Subcutaneous abdominal adipose tissue (tissue), 5 donors: Measurements from ENCODE around the gene PISD.
A peak's percentile ranks its signal among the peaks of the same experiment; 100 is the strongest.

Source experiments
- H3K27ac ChIP-seq: one replicate; pipeline ENCODE4 v1.7.0; 2013; ENCODE audit warnings: low read depth, mild to moderate bottlenecking, inconsistent platforms, low read length, moderate library complexity
- H3K27me3 ChIP-seq, 5 donors: one replicate each; pipeline ENCODE4 v1.7.0; 2013; ENCODE audit warnings: low read length in 5 of 5, inconsistent platforms in 1 of 5; ENCODE audit not compliant: control insufficient read depth in 5 of 5, insufficient read depth in 4 of 5
- H3K36me3 ChIP-seq, 5 donors: one replicate each; pipeline ENCODE4 v1.7.0; 2013; ENCODE audit warnings: low read length in 5 of 5; ENCODE audit not compliant: control insufficient read depth in 5 of 5, insufficient read depth in 5 of 5
- H3K4me1 ChIP-seq, 5 donors: one replicate each; pipeline ENCODE4 v1.7.0; 2013; ENCODE audit warnings: low read length in 5 of 5, mild to moderate bottlenecking in 3 of 5, moderate library complexity in 1 of 5; ENCODE audit not compliant: control insufficient read depth in 5 of 5, insufficient read depth in 5 of 5
- H3K4me3 ChIP-seq, 5 donors: one replicate each; pipeline ENCODE4 v1.7.0; 2013; ENCODE audit warnings: low read length in 5 of 5, low read depth in 1 of 5
- H3K9ac ChIP-seq, 5 donors: one replicate each; pipeline ENCODE4 v1.7.0; 2013; ENCODE audit warnings: low read length in 5 of 5, mild to moderate bottlenecking in 4 of 5, moderate library complexity in 3 of 5
- H3K9me3 ChIP-seq, 5 donors: one replicate each; pipeline ENCODE4 v1.7.0; 2013; ENCODE audit warnings: low read length in 5 of 5; ENCODE audit not compliant: control insufficient read depth in 5 of 5
- donor health status: healthy.
- donor health status: healthy.
- donor health status: healthy.
- donor health status: healthy.
- donor health status: healthy.

PISD gene

DNA sequence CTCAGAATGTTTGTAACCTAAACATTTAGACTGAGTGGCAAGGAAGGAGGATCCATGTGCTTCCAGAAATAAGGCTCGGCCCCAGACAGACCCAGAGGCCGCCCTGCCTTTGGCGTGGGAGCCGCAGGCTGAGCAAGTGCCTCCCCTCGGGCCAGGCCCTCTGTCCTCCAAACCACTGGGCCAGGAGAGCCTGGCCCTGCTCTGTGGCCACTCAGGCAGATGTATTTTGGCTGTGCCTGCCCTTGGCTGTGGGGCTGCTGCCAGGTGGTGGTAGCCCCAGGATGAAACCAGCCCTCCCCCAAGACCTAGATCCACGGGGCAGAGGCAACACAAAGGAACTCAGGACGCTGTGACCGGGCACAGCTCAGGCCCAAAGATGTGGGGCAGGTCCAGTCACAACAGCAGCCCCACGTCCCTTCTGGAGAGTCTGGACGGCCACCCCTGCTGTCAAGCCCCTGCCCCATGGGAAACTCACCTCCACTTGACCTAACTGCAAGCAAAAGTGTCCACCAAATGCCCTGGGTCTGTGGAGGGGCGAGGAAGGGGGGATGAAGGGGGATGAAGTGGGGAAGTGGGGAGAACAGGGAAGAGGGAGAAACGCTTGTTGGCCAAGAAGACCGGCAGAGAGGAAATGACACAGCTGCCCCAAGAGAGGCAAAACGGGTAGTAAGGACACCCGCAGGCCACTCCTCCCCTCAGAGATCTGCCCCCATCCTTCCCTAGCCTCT, 24.0 kb downstream of the PISD start:
- H3K27ac ChIP-seq: peak overlapping the region; percentile 96
- H3K36me3 ChIP-seq: peaks cover 0 to 3% (median 0%) of the 10 kb centered on the region in 5 donors
- peak overlapping the region; percentile 43 to 66 (median 49) for H3K4me3 ChIP-seq
- H3K9me3 ChIP-seq: no peaks in the 10 kb centered on the region
- H3K4me1 ChIP-seq: peaks cover 4 to 43% (median 28%) of the 10 kb centered on the region in 5 donors
- H3K27me3 ChIP-seq: no peaks in the 10 kb centered on the region
- H3K9ac ChIP-seq: peak overlapping the region; percentile 53 to 75 (median 70)

DNA sequence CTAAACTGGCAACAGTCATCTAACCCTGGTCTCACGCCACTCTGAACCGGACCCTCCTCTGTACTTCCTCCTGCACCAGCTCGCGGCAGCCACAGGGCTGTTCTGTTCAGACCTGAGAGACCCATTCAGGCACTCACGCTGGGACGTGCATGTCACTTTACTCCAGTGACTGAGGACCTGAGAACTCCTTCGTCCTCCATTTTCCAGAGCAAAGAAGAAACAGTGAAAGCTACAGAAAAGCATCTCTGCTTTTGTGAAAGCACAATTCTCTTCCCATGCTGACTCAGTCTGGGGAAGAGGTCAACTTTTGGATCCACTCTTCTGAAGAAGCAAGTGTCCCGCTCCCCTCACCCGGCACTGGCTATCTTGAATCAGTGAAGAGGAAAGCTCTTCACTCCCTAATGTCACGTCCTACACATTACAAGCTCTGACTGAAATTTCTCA, 24.5 kb downstream of the PISD start:
- peak overlapping the region; percentile 43 to 66 (median 49) for H3K4me3 ChIP-seq
- peak overlapping the region; percentile 53 to 75 (median 70) for H3K9ac ChIP-seq
- peaks cover 0 to 4% (median 0%) of the 10 kb centered on the region in 5 donors for H3K36me3 ChIP-seq
- peaks cover 4 to 44% (median 30%) of the 10 kb centered on the region in 5 donors for H3K4me1 ChIP-seq
- H3K27ac ChIP-seq: peak overlapping the region; percentile 96
- no peaks in the 10 kb centered on the region for H3K27me3 ChIP-seq
- H3K9me3 ChIP-seq: no peaks in the 10 kb centered on the region

DNA sequence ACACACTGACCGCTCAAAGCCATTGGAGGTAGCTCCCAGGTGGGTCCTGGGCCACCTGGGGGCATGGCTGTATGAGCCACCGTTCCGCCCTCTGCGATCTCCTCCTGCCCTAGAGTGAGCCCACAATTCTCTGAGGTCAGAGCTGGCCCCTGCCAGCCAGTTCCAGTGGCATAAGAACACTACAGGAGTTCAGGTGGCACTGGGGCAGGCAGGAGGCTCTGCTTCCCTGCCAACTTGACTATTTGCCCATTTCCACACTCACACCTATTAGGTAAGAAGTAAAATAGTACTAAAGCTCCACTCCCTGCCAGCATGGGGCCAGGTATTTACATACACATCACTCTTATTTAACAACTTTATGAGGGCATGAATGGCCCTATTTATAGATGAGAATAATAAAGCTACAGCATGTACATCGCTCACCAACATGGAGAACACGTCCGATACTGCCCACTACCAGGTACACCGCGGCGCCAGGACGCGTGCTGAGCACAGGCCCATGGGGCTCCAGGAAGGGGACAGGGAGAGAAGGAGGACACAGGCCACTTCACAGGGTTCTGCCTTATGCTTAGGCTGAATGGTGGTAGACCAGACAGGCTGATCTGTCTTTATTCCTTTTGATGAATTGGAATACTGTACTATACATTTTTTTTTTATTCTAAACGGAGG, 26.2 kb downstream of the PISD start:
- H3K36me3 ChIP-seq: peaks cover 0 to 4% (median 0%) of the 10 kb centered on the region in 5 donors
- H3K4me1 ChIP-seq: peaks cover 9 to 55% (median 39%) of the 10 kb centered on the region in 5 donors
- no peaks in the 10 kb centered on the region for H3K9me3 ChIP-seq
- no peak overlapping the region for H3K4me3 ChIP-seq
- H3K27ac ChIP-seq: peak overlapping the region; percentile 23
- H3K27me3 ChIP-seq: no peaks in the 10 kb centered on the region
- peak overlapping the region in 1 of 5 donors; percentile 6 for H3K9ac ChIP-seq

DNA sequence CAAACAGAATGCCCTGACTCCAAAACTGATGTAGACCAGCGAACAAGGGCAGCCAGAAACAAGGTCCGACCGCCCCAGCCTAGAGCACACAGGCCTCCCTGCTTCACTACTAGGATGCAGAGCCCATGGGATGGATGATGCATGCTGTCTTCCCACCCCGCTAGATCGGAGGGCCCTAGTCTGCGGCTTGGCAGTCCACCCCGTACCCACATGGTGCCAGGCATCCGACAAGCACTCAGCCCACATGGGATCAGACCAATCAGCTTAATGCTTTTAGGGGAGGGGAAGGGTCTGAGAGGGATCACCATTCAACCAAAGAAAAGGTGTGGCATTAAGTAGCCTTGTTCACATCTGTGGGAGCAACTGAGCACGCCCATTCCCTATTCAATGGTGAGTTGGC, 30.6 kb downstream of the PISD start:
- H3K27ac ChIP-seq: peak overlapping the region; percentile 94
- peaks cover 0 to 17% (median 7%) of the 10 kb centered on the region in 5 donors for H3K36me3 ChIP-seq
- peaks cover 15 to 68% (median 52%) of the 10 kb centered on the region in 5 donors for H3K4me1 ChIP-seq
- no peaks in the 10 kb centered on the region for H3K9me3 ChIP-seq
- no peaks in the 10 kb centered on the region for H3K27me3 ChIP-seq
- peak overlapping the region; percentile 48 to 98 (median 90) for H3K9ac ChIP-seq
- H3K4me3 ChIP-seq: peak overlapping the region; percentile 52 to 83 (median 78)

DNA sequence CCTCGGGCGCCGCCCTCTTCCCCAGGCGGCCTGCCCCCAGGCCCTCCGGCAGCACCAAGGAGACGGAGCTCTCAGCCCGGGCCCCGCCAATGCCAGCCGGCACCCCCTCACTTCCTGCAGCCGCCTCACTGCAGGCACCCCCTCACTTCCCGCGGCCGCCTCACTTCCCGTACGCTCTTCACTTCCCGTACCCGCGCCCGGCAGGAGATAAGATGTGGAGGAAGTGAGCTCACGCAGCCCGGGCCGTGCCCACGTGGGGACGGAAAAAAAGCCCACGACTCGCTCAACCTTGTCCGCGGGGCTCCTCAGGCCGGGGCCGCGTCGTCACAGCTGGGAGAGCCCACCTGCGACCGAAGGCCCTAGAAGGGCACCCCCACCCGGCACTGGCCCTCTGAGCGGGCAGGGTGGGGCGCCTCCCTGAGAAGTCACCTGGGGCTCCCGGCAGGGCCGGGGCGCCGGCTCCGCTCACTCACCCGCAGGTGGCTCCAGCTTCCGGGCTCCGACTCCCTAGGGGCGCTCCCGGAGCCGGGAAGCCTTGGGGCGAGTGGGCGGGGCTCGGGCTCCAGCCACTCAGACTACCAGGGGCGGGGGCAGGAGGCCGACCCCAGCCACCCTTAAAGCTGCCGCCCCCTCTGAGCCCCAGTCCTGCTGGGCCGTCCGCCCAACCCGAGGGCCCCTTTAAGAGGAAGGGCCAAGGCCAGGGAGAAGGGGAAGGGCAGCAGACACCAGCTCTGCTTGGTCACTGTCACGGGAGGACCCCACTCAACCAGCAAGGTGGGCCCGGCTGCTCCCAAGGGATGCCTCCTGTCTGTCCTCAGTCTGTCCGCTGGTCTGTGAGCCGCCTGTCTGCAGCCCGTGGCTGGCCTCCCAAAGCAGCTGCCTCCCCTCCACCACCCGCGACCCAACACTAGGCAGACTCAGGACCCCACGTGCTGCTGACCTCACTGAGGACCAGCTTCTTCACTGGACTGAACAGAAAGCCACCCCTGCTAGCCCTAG, 31.4 kb downstream of the PISD start:
- Histone ChIP-seq H3K36me3 (peaks cover 0 to 20% (median 7%) of the 10 kb centered on the region in 5 donors), H3K9me3 (no peaks in the 10 kb centered on the region), H3K27me3 (no peaks in the 10 kb centered on the region), H3K27ac (peak overlapping the region; percentile 94), H3K9ac (peak overlapping the region; percentile 48 to 98 (median 90)), H3K4me3 (peak overlapping the region; percentile 66 to 83 (median 78)), H3K4me1 (peaks cover 20 to 76% (median 60%) of the 10 kb centered on the region in 5 donors)

DNA sequence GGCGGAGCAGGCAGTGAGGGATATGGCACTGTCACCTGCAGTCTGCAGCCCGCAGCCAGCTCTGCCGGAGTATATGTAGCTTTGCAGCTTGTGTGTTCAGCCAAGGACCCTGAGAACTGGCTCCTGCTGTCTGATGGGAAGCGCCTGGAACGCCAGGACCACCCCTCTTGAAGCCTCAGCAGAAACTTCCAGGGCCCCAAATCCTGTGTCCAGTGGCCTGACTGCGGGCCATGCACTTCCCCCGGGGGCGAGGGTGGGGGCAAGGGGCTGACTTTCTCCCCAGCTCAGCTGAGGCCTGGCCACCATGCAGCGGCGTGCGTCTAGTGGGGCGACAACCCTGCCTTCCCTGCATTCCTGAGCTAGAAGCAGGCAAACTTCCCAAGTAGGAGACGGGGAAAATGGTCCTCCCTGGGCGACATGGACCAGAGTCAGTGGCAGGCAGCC, 32.3 kb downstream of the PISD start:
- Histone ChIP-seq H3K27ac (peak overlapping the region; percentile 94), H3K4me1 (peaks cover 20 to 84% (median 68%) of the 10 kb centered on the region in 5 donors), H3K27me3 (no peaks in the 10 kb centered on the region), H3K9ac (peak overlapping the region; percentile 48 to 98 (median 90)), H3K36me3 (peaks cover 0 to 28% (median 10%) of the 10 kb centered on the region in 5 donors), H3K9me3 (no peaks in the 10 kb centered on the region), H3K4me3 (peak overlapping the region; percentile 66 to 83 (median 78))

DNA sequence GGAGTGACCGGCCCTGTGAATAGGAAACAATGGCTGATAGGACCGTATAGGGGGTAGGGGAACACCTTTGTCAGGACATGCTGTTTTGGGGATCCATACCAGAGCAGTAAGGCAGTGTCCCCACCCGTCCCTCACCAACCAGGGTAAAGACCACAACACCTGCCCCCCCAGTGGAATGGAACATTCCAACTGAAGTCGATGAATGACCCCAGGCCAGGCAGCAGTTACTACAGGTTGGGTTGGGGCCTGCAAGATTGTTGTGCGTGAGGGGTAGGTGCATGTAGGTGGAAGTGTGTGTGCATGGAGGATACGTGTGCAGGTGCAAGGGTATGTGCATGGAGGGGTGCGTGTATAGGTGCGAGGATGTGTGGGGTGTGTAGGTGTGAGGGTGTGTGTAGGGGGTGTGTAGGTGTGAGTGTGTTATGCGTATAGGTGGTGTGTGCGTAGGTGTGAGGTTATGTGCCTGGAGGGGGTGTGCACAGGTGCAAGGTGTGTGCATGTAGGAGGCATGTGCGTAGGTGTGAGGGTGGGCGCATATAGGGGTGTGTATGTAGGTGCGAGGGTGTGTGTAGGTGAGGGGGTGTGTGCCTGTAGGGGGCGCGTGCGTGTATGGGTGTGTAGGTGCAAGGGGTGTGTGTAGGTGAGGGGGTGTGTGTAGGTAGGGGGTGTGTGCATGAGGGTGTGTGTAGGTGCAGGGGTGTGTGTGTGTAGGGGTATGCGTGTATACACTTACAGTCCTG, 32.9 kb downstream of the PISD start:
- H3K4me3 ChIP-seq: peak overlapping the region; percentile 66 to 83 (median 78)
- peaks cover 0 to 35% (median 11%) of the 10 kb centered on the region in 5 donors for H3K36me3 ChIP-seq
- H3K4me1 ChIP-seq: peaks cover 20 to 87% (median 71%) of the 10 kb centered on the region in 5 donors
- peak overlapping the region; percentile 94 for H3K27ac ChIP-seq
- H3K9me3 ChIP-seq: no peaks in the 10 kb centered on the region
- no peaks in the 10 kb centered on the region for H3K27me3 ChIP-seq
- H3K9ac ChIP-seq: peak overlapping the region; percentile 48 to 98 (median 90)

DNA sequence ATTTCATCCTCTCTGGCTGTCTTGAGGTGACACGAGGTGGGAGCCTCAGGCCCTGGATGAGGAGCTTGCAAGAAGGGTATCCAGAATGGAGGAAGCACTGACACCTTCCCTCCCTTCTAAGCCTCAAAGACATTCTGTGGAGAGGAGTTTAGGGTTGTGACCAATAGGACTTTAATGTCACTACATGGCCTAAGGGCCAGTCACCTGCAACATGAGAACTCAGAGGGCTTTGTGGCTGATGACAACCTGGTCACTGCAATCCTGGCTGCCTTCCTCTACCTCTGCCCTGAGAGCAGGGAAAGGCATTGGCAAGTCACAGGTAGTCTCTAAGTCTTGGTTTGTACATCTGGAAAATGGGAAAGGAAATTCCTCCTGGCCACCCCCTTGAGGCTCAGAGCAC, 33.7 kb downstream of the PISD start:
- no peaks in the 10 kb centered on the region for H3K27me3 ChIP-seq
- H3K27ac ChIP-seq: peak overlapping the region; percentile 47
- no peak overlapping the region for H3K4me3 ChIP-seq
- peaks cover 0 to 42% (median 14%) of the 10 kb centered on the region in 5 donors for H3K36me3 ChIP-seq
- H3K9me3 ChIP-seq: no peaks in the 10 kb centered on the region
- H3K4me1 ChIP-seq: peaks cover 18 to 87% (median 70%) of the 10 kb centered on the region in 5 donors
- peak overlapping the region in 2 of 5 donors; percentile 44 to 54 for H3K9ac ChIP-seq
